Posterior cingulate gyrus (tissue), 11 donors: ENCODE measurements around the gene VPS51.

Source experiments
- DNase-seq, 10 donors: peaks; one replicate each; pipeline versions ENCODE4 v3.0.0 to v3.0.0-alpha.2; 2020 to 2021; ENCODE audit warnings: mixed read lengths in 3 of 10
- intact Hi-C: fragments of 100-400 bp; cut with DNase I; formaldehyde crosslinking; loops from one replicate; pipeline ENCODE4 v1.15.1; 2023

Gene VPS51

DNA sequence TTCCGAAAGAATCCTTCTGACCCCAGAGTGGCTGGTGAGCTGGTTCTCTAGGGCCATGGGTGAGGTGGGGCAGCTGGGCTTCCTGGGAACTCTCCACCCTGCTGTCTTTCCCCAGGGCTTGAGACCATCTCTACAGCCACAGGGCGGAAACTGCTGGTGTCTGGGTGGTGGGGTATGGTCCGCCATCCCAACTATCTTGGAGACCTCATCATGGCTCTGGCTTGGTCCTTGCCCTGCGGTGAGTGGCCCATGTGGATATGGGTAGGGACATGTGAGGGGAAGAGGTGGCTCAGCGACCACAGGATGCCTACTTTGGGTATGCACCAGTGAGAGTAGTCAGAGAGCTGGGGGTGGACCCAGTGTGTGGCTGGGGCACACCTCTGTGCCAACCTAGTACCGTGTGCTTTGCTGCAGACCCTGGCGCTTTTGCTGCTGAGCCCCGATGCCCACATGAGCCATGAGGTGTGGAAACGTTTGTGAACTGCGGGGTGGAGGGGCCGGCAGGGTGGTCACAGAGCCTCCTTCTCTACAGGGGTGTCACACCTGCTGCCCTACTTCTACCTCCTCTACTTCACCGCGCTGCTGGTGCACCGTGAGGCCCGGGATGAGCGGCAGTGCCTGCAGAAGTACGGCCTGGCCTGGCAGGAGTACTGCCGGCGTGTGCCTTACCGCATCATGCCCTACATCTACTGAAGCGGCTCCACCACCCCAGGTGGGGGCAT lies 19.5 kb downstream of the VPS51 start:
- intact Hi-C loops: loop anchor here (5.0 to 10.0 kb wide), 2 partner anchors 191 to 338 kb away; partner anchors contain the start of genes PPP2R5B and SF1
- DNase-seq: peak in 2 of 10 donors; percentile 55 to 63

DNA sequence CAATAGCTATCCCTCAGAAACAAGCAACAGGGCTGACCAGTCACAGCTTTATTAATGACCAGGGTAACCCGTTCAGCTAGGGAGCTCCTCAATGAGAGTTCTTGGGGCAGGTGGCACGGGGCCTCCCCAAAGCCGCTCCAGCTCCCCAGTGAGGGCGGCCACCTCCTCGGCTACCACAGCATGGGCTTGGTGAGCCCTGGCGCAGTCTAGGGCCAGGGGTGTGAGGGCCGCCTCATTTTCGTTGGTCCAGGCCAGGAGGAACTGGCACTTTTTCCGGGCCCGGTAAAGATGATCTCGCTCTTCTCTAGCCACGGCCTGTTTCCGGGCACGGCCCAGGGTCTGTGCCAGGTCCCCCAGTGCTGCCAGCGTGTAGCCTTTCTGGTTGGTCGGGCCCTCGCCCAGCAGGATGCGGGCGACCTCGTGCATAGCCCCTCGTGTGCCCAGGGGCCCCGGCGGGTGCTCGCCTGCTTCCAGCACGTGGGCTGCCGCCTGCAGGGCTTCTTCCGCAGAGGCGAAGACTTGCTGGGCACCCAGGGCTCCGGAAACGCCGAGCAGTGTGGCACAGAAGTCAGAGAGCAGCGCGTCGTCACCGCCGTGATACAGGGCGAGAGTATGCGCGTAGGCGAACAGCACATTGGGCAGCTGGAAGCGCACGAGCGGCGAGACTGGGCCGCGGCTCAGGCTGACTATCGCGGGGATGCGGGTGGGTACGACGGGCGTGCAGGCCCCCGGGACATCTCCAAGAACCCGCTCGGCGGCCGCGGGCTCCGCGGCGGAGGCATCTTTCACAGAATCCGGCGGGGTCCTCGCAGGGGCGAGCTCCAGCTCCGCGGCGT lies 20.6 kb downstream of the VPS51 start:
- peak in 3 of 10 donors; percentile 36 to 90 (median 82) for DNase-seq
- intact Hi-C loops: loop anchor here (5.0 to 10.0 kb wide), 2 partner anchors 192 to 339 kb away; partner anchors contain the start of genes PPP2R5B and SF1

DNA sequence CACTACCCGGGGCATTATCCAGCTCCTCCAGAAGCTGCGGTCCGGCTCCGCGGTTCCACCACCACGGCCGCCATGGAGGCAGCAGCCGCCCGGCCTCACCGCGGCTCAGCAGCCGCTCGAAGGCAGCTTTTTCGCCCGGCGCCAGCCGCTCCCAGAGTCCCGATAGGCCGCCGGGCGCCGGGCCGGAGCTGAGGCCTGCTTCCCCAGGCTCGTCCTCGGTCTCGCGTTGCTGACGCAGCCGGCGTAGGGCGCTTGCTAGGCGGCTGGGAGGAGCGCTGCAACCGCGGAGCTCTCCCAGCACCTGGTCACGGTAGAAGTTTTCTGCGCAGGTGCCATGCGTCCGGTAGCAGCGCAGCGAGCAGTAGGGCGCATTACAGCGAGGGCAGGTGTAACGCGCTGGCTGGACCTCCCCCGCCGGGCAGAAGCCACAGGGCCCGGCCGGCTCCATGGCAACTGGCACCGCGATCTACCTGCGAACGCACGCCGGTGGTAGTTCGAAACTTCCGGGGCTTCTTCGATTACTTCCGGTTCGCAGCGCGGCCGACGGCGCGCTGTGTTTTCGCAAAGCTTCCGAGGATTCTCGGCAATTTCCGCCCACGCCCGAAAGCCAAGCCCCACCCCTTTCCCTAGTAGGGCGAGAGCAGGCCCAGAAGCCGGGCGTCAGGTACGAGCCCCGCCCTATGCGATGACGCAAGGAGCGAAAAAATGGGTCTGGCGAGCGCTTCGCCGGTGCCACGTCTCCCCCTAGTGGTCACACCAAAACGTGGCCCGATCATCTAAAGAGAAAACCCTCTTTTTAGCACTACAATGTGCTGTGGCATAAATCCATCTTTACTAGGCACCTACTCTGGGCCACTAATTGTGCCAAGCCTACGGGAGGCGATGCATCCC lies 21.4 kb downstream of the VPS51 start, which contains the start of gene ZNHIT2:
Gene ZNHIT2 (minus strand): TSS at position 496 of the 891 bp plus-strand sequence. CDS start 48 bp downstream, at position 448.
- DNase-seq: peak; percentile 99 to 100 (median 100)
- intact Hi-C loops: loop anchor here (2.0 to 10.0 kb wide), 3 partner anchors 105 to 340 kb away; partner anchors contain the start of genes PPP2R5B and SF1

GRCh38 chr11:65118097-65118837 lies 22.3 kb downstream of the VPS51 start:
- intact Hi-C loops: loop anchor here (2.0 to 10.0 kb wide), 3 partner anchors 105 to 341 kb away; partner anchors contain the start of genes PPP2R5B and SF1

DNA sequence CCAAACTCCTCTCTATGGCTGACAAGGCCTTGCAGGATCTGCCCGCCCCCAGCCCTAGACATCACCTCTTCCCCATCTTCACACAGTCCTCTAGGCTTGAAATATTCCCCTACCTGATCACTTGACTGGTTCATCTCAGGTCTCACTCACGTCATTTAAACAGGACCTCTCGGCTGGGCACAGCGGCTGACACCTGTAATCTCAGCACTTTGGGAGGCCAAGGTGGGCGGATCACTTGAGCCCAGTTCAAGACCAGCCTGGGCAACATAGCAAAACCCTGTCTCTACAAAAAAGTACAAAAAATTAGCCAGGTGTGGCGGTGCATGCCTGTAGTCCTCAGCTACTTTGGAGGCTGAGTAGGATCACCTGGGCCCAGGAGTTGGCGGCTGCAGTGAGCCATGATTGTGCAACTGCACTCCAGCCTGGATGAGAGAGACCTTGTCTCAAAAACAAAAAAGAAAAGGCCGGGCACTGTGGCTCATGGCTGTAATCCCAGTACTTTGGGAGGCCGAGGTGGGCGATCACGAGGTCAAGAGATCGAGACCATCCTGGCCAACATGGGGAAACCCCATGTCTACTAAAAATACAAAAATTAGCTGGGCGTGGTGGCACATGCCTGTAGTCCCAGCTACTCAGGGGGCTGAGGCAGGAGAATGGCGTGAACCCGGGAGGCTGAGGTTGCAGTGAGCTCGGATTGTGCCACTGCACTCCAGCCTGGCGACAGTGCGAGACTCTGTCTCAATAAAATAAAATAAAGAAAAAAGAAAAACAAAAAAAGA lies 23.1 kb downstream of the VPS51 start:
- intact Hi-C loops: loop anchor here (2.0 to 10.0 kb wide), 3 partner anchors 106 to 342 kb away; partner anchors contain the start of genes PPP2R5B and SF1
- peak in 3 of 10 donors; percentile 2 to 62 (median 19) for DNase-seq

More at GRCh38 chr11:65118097-65118837, 22.3 kb downstream of the VPS51 start:
- peak in 1 of 10 donors; percentile 66 for DNase-seq

- intact Hi-C loops: loop anchor here (2.0 to 10.0 kb wide), 3 partner anchors 107 to 342 kb away; partner anchors contain the start of genes PPP2R5B and SF1
- peak in 1 of 10 donors; percentile 12 for DNase-seq
Observed at GRCh38 chr11:65119670-65119995, 23.6 kb downstream of the VPS51 start.

- intact Hi-C loops: loop anchor here (5.0 kb wide), 1 partner anchor 39 kb away; the partner anchor contains the start of genes CDCA5 and ZFPL1
Observed at GRCh38 chr11:65120831-65121230, 24.8 kb downstream of the VPS51 start.

GRCh38 chr11:65121447-65121864 lies 25.4 kb downstream of the VPS51 start:
- peak in 2 of 10 donors; percentile 67 to 77 for DNase-seq
- intact Hi-C loops: loop anchor here (5.0 kb wide), 1 partner anchor 39 kb away; the partner anchor contains the start of genes CDCA5 and ZFPL1

More at GRCh38 chr11:65120831-65121230, 24.8 kb downstream of the VPS51 start:
- DNase-seq: peak in 1 of 10 donors; percentile 3

- DNase-seq: peak; percentile 95 to 100 (median 98)
- intact Hi-C loops: loop anchor here (5.0 kb wide), 1 partner anchor 40 kb away; the partner anchor contains the start of genes CDCA5 and ZFPL1
Observed at GRCh38 chr11:65121865-65122696, 26.1 kb downstream of the VPS51 start, which contains the start of the genes FAU and MRPL49. Gene FAU, minus strand, starts transcription at chr11:65122134. Its CDS starts 321 bp downstream, at chr11:65121813. Gene MRPL49, plus strand, starts transcription at chr11:65122321. Its CDS starts 26 bp downstream, at chr11:65122347.

DNA sequence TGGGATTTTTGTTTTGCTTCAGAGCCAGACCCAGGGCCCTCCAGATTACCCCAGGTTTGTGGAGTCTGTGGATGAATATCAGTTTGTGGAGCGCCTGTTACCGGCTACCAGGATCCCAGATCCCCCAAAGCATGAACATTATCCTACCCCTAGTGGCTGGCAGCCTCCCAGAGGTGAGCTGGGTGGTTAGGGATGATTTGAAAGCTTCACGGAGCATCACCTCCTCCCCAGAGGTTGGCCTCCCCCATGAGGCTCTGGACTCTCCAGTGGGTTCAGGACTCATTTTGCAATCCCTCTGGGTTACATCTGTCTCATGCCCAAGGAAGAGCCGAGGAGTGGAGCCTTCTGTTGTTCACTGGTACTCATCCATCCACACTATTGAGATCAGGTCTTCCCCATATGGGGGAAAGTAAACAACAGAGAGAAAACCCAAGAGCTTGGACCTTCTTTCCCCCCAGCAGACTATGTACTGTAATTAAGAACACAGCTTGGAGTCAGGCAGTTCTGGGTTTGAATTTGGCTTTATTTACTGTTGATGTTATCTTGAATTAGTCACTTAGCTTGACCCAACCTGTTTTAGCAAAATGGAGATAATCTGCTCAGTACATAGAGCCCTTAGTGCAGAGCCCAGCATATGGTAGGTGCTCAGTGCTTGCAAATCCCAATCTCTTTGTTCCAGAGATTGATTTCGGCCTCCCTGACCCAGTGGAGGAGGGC lies 28.6 kb downstream of the VPS51 start:
- intact Hi-C loops: loop anchor here (5.0 kb wide), 1 partner anchor 42 kb away; the partner anchor contains the start of genes CDCA5 and ZFPL1
- peak in 3 of 10 donors; percentile 5 to 47 (median 23) for DNase-seq

- intact Hi-C loops: no loop called here
- DNase-seq: peak in 3 of 10 donors; percentile 12 to 56 (median 26)
Observed at GRCh38 chr11:65125197-65126056, 29.4 kb downstream of the VPS51 start.

- peak in 3 of 10 donors; percentile 13 to 57 (median 21) for DNase-seq
- intact Hi-C loops: no loop called here
Observed at GRCh38 chr11:65126624-65127274, 30.7 kb downstream of the VPS51 start.

GRCh38 chr11:65127473-65128181 lies 31.6 kb downstream of the VPS51 start:
- peak in 3 of 10 donors; percentile 44 to 51 (median 47) for DNase-seq
- intact Hi-C loops: no loop called here
